GM21515 (cell line): ENCODE measurements around the gene PIK3R3.

ENCODE experiments used
- ATAC-seq: cut with Tn5 transposase; IDR thresholded peaks from one replicate; pipeline ENCODE4 v1.9.1; 2021; ENCODE audit not compliant: unreplicated experiment

PIK3R3 gene

DNA sequence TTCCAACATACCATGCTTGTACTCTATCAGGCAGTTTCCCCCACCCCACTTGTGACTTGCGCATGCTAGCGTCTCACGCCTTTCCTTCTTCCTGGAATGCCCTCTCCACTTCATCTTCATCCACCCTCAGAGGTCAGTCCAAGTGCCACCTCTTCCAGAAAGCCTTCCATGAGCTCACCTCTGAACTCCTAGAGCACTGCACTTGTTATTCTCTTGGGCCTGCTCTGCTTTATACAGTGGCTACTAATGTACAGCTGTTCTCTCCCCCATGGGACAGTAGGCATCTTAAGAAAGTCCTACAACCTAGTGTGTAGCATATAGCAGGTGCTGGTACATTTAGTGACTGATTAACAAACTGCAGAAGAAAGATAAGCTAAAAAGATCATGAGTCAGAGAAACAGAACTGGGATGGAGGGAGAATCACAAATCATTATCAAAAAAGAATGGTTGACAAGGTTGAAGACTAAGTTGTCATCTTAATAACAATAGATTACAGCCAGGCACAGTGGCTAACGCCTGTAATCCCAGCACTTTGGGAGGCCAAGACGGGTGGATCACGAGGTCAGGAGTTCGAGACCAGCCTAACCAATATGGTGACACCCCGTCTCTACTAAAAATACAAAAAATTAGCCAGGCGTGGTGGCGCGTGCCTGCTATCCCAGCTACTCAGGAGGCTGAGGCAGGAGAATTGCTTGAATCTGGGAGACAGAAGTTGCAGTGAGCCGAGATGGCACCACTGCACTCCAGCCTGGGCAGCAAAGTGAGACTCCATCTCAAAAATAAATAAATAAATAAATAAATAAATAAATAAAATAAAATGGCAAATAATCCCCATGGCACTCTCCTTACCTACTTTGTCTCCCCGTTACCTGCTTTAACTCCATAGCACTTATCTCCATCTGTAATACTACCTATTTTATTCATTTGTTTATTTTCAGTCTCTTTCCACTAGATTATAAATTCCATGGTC, 26.2 kb upstream of the PIK3R3 start:
- ATAC-seq = no peak

GRCh38 chr1:46157916-46158311, 25.5 kb upstream of the PIK3R3 start:
- no peak for ATAC-seq

- no peak for ATAC-seq
Observed at GRCh38 chr1:46153732-46154131, 21.3 kb upstream of the PIK3R3 start.

DNA sequence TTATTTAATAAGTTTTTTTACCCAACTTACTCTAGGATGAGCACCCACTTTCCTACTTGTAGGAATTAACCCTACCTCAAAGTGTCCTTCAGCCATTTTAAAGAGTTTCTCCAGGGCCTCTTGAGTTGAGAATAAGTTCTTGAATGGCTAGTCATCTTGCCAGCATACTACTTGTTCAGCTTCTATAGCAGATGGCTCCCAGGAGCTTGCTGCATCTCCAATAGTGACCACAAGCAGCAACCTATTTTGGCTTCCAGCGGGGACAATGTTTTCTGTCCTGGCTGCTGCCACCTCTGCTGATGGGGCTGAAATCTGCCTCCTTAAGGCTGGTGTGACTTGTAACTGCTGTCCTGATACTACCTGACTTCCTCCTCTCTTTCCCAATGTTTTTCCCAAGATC, 20.8 kb upstream of the PIK3R3 start:
- no peak for ATAC-seq

- no peak for ATAC-seq
Observed at GRCh38 chr1:46152016-46152415, 19.6 kb upstream of the PIK3R3 start.

DNA sequence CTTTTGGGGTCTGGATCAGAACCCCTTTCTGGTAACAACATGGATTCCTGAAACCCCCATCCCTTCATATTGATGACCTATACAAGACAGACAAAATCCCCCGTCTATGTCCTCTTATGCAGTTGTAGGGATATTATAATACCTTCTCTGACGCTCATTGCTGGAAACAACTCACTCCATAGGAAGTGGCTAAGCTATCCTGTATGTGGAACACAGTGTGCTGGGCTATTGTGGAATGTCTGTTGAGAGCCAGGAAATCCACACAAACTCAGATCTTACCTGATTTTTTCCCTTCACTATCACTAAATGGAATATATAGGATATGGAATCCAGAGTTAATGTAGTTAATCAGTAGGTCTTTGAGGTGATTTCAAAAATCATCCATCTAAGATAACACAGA, 17.7 kb upstream of the PIK3R3 start:
- no peak for ATAC-seq

- ATAC-seq = no peak
Observed at GRCh38 chr1:46148318-46148717, 15.9 kb upstream of the PIK3R3 start.

DNA sequence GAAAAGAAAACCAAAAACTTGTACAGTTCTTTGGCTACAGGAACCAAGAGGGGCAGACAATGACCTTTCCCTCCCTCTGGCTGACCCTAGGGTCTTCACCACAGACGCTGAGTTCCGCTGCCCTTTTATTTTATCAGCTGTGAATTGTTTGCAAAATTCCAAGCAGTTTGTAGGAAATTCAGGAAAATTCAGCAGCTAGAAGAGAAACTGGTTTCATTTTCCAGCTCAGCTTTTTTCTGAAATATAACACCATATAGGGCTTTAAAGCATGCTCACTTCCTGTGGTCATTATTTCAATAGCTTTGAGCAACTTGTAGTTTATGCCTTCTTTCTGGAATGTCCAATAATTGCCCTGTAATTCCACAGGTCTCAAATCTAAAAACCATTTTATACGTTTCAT, 5.5 kb upstream of the PIK3R3 start:
- ATAC-seq = no peak

- ATAC-seq = no peak
Observed at GRCh38 chr1:46136711-46137110, 4.3 kb upstream of the PIK3R3 start.

GRCh38 chr1:46134660-46135331, 2.4 kb upstream of the PIK3R3 start:
- ATAC-seq = no peak

GRCh38 chr1:46133781-46134350, 1.4 kb upstream of the PIK3R3 start:
- no peak for ATAC-seq

- peak; percentile 51 for ATAC-seq
Observed at GRCh38 chr1:46133181-46133658, 791 bp upstream of the PIK3R3 start.

GRCh38 chr1:46131712-46132528, 509 bp downstream of the PIK3R3 start:
- no peak for ATAC-seq

DNA sequence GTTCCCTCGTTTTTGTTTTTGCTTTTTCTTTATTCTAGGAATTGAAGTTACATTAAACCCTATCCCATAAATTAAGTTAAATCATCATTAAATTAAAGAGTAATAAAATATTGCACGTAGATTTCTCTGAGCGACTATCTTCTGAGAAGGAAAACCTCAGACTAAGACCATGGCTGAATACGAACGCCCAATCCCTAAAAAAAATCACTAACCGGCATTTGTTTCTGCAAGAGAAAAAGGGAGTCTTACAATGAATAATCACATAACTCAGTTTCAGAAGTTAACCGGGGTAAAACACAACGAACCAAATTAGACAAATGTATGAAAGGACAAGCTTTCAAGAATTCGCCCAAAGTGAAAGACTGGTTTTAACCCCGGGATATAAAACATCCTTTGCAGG, 1.3 kb downstream of the PIK3R3 start:
- no peak for ATAC-seq

- ATAC-seq = no peak
Observed at GRCh38 chr1:46130606-46131005, 1.8 kb downstream of the PIK3R3 start.

DNA sequence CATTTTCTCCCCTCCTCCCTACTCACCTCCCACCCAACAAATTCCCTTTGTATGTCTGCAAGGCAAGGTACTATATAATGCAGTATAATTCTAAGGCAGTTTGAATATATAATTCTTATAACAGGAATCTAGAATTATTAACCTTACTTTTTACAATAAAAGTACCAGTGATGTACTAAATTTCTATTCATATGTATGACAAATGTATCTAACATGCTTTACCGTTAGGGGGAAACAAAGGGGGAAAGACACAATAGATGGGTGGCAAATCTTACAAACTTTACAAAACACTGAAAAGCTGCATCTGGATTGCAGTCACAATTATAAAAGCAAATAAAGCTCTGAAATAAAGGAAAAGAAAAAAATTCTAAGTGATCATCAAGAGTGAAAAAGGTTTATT, 2.3 kb downstream of the PIK3R3 start:
- ATAC-seq = no peak

DNA sequence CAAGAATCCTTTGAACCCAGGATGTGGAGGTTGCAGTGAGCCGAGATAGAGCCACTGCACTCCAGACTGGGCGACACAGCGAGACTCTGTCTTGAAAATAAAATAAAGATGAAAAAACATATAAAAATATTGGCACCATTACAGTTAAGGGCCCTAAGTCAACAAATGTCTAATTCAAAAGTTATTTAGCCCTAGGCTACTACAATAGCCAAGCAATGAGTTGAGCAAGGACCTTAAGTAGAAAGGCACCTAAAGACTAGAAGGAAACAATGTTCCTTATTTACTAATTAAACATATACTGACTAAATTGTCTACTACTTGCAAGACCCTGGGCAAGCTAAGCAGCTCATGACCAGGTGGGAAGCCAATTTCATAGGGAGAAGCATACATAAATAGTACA, 4.1 kb downstream of the PIK3R3 start:
- no peak for ATAC-seq

- ATAC-seq = no peak
Observed at GRCh38 chr1:46118856-46119255, 13.6 kb downstream of the PIK3R3 start.

- no peak for ATAC-seq
Observed at GRCh38 chr1:46117810-46118494, 14.5 kb downstream of the PIK3R3 start.

DNA sequence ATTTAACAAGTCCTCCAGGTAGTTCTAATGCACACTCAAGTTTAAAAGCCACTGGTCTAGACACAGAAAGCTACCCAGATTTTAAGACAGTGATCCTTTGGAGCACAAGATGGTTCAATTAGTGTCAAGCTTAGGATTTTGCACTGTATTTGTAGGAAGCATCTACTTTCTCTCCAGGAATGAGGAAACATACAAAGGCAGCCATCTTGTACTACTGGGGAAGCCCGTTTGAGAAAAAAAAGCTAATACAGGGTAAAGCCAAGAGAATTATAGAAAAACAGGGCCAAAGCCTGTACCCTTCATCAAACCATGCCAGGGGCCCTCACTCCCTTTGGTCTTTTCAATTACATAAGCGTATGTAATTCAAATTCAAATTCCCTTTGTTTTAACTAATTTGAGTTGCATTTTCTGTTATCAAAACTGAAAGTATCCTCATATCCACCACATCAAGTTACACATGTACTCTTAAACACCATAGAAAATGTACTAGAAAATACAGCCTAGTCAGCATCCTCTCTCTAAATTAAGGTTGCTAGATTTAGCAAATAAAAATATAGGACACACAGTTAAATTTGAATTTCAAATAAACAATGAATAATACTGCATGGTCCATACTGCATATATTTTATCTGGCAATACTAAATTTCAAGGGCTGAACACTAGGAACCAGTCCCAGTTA, 17.4 kb downstream of the PIK3R3 start:
- no peak for ATAC-seq
